Epidermal melanocyte (primary cell): ENCODE data around the gene OR8B12.

Source experiments
- DNase-seq: peaks from one replicate; pipeline ENCODE4 v3.0.0; 2011; ENCODE audit warnings: low spot score; ENCODE audit not compliant: insufficient read length

The OR8B12 gene, protein sequence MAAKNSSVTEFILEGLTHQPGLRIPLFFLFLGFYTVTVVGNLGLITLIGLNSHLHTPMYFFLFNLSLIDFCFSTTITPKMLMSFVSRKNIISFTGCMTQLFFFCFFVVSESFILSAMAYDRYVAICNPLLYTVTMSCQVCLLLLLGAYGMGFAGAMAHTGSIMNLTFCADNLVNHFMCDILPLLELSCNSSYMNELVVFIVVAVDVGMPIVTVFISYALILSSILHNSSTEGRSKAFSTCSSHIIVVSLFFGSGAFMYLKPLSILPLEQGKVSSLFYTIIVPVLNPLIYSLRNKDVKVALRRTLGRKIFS

GRCh38 chr11:124543554-124543953 lies at the start of gene OR8B12:
Gene OR8B12, minus strand, starts transcription at chr11:124543654. Its CDS starts 0 bp downstream, at chr11:124543654.
- DNase-seq: no peak

DNA sequence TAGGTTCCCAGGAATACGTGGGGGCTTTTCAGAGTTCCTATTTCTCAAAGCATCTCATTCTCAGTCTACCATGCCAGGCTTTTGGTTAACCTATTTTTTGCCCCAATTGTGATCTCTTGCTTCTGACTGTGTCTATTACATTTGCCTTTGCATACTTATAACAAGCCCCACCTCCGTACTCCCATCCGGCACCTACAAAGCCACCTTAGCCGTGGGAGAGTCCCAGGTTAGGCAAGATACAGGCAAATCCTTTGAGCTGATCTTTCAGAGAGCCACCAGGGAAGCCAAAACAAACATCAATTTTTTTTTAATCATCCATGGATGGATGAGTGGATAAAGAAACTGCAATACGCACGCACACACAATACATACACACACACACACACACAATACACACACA lies 49.2 kb upstream of the OR8B12 start:
- no peak for DNase-seq

- no peak for DNase-seq
Measured at GRCh38 chr11:124591430-124591829, 48.0 kb upstream of the OR8B12 start.

DNA sequence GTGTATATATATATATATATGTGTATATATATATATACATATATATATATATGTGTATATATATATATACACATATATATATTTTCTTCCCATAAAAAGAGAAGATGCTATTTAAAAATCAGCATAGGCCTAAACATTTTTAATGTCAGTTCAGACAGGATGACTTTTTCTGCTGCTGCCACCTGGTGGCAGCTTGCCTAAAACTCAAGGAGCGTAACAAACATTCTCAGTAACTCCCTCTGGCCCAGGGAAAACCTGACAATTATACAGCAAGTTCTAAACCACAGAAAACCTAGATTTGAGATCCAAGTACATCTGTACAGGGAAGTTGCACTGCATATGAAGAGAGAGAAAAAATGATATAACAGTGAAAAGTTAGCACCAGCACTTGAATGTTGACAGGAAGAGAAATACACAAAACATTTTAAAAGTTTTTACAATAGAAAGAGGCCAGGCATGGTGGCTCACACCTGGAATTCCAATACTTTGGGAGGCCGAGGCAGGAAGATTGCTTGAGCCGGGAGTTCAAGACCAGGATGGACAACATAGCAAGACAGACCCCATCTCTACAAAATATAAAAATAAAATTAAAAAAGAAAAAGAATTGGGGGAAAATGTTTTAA lies 42.9 kb upstream of the OR8B12 start:
- no peak for DNase-seq

DNA sequence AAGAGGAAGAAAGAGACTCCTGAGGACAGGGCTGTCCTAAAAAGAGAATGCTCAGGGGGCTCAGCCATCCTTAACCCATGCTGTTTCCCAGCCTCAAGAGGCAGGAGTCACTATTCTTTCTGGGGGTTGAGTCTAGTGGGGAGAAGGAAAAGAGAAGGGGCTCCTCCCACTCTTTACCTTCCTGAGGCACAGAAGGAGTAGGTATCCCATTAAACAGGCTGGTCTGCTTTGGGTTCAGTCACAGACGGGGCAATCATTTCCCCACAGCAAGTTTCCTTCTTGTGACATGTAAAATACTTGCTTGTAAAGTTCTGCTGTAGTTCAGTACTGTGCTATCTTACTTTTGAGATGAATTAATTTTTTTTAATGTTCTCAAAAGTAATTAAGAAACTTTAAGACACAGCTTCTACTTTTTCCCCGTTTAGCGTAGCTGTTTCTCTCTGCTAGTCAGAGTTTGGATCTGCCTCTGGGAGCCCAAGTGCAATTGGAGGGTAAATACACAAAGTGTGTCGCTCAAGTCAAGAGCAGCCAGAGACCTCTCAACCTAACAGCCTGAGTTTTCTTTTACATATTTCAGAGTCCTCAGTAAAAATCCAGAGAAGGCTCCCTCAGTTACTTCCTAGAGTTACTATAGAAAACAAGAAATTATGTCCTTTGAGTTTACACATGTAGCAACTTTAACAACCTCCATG lies 41.4 kb upstream of the OR8B12 start:
- no peak for DNase-seq

DNA sequence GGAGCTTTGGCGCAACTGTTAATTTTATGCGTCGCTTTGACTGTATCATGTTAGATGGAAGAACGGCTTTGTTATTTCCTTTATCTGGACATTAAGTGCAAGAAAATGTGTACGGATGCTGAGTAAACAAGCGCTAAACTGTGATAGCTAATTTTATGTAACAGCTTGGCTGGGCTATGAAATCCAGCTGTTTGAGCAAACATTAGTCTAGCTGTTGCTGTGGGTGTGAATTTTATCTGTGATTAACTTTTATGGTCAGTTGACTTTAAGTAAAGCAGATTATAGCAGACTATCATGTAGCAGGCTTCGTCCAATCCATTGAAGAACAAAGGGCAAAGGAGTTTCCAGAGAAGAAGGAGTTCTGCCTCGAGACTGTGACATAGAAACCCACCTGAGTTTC lies 40.3 kb upstream of the OR8B12 start:
- no peak for DNase-seq

- no peak for DNase-seq
Measured at GRCh38 chr11:124582565-124582964, 39.1 kb upstream of the OR8B12 start.

DNA sequence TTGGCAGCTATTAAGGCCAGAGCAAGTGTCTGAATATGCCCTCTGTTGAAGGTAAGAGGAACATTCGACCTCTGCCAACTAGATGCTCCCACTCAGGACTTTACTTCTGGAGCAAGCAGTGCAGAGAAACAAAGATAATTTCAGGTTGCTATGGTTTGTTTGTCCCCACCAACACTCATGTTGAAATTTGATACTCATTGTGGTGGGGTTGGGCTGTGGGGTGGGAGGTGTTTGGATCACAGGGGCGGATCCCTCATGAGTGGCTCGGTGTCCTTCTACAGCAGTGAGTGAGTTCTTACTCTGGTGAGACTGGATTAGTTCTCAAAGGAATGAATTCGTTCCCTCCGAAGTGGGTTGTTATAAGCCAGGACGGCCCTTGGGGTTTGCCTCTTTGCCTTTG lies 38.4 kb upstream of the OR8B12 start:
- no peak for DNase-seq

GRCh38 chr11:124578761-124579160 lies 35.3 kb upstream of the OR8B12 start:
- no peak for DNase-seq

DNA sequence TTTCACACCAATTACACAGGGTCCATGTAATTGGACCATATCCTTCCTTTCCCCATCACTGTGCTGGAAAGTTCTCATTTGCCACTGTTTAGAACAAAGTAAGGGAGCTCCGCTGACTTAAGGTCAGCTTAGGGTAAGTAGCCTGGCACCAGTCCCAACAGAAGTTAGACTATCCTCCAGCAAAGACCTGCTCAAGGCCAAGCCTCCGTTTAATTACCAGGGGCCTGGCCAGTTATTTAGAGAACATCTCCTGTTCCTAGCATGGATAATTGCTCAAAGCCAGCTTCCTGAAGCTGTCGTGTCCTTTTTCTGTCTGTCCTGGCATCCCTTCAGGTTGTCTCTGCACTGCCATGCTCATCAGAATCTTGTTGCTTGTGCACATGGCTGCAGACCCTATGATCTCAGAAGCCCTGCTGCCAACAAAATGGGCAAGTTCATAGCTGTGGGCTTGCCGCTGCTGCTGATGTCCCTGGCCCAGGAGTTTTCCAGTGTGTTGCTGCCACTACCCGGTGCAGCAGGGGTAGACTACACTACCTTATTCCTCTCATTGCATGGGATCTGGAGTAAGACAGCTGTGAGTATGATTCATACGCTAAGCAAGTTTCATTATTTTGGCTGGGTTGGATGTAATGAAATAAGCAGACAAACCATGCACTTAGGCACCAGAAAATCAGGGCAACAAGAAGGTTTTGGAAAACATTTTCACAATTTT lies 34.4 kb upstream of the OR8B12 start:
- DNase-seq: no peak

GRCh38 chr11:124570160-124570559 lies 26.7 kb upstream of the OR8B12 start:
- no peak for DNase-seq

GRCh38 chr11:124569697-124570096 lies 26.2 kb upstream of the OR8B12 start, which contains the start of gene OR8A1:
Gene OR8A1, plus strand, starts transcription at chr11:124569997. Its CDS starts 123 bp downstream, at chr11:124570120.
- no peak for DNase-seq

GRCh38 chr11:124556828-124557227 lies 13.4 kb upstream of the OR8B12 start:
- DNase-seq: no peak

- DNase-seq: no peak
Measured at GRCh38 chr11:124551987-124552386, 8.5 kb upstream of the OR8B12 start.

- no peak for DNase-seq
Measured at GRCh38 chr11:124551189-124551588, 7.7 kb upstream of the OR8B12 start.

DNA sequence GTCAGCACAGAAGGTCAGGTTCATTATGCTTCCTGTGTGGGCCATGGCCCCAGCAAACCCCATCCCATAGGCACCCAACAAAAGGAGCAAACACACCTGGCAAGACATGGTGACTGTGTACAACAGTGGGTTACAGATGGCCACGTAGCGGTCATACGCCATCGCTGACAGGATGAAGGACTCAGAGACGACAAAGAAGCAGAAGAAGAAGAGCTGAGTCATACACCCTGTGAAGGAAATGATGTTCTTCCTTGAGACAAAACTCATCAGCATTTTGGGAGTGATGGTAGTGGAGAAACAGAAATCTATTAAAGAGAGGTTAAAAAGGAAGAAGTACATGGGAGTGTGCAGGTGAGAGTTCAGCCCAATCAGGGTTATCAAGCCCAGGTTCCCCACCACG lies 309 bp downstream of the OR8B12 start:
- no peak for DNase-seq

- no peak for DNase-seq
Measured at GRCh38 chr11:124541204-124541603, 2.2 kb downstream of the OR8B12 start.

DNA sequence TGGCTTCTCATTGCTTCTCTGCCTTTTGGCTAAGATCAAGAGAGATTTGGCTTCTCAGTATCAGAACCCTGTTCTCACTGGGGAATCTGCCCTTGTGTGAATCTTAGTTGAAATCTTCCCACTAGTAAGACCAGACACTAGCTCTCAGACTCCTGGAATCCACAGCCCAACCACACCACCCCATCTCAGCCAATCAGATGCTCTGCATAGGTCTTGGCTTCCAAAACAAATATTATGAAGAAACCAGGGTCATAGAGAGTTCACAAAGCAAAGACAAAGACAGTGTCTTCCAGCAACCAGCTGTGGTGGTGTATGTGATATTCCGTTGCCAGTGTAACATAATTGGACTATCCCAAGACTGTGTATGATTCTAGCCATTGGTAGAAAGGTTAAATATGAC lies 5.4 kb downstream of the OR8B12 start:
- no peak for DNase-seq

GRCh38 chr11:124536520-124536919 lies 6.9 kb downstream of the OR8B12 start:
- DNase-seq: no peak

GRCh38 chr11:124535552-124536232 lies 7.8 kb downstream of the OR8B12 start:
- DNase-seq: no peak

GRCh38 chr11:124534051-124534450 lies 9.4 kb downstream of the OR8B12 start:
- DNase-seq: no peak
